ENCODE results near the gene TMEM203.

TMEM203 gene

DNA sequence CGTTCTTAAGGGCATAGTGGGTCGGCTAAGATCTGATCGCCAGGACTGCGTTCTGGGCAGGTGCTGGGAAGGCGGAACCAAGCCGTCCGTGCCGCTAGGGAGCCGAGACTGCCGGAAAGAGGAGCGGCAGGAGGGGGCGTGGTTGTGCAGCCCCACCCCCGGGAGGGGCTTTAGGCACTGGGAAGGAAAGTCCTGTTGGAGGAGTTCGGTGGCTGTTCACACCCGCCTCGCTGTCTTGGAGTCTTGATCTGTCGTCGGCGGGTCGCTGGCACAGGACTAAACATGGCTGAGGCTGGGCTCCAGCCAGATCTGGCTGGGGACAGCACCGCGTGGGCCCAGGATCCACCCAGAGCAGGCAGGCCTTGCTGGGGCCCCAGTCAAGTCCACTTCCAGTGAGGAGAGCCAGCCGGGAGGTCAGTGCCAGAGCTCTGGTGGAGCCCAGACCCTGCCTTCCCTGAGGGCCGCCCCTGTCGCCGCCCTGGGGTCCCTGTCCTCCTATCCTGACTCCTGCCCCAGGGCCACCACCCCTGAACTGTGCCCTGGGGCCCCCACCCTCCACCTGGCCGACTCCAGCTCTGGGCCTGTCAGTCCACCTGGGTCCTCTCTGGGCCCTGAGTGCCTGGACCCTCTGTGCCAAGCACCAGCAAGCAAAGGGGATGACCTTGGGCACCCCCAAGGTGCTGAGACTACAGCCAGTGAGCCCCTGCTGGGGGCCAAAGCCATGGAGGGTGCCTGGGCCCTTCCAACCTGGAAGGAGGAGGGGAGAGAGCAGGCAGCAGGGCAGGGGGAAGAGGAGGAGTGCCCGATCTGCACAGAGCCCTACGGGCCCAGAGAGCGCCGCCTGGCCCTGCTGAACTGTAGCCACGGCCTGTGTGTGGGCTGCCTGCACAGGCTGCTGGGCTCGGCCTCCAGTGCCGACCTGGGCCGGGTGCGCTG, 12.1 kb upstream of the TMEM203 start:
- DNase-seq: no peak

- DNase-seq: no peak
These were observed 10.9 kb upstream of the TMEM203 start for GRCh38 chr9:137216188-137216965.

- no peak for DNase-seq
These were observed 9.9 kb upstream of the TMEM203 start for GRCh38 chr9:137215196-137215986.

DNA sequence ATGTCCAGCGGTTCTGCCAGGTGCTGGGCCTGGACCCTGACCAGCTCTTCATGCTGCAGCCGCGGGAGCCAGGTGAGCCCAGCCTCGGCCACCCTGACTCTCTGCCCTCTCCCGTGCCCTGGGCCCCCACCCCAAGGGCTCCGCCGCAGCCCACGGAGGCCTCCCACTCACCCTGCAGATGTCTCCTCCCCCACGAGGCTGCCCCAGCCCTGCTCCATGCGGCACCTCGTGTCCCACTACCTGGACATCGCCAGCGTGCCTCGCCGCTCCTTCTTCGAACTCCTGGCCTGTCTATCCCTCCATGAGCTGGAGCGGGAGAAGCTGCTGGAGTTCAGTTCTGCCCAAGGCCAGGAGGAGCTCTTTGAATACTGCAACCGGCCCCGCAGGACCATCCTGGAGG, 9.2 kb upstream of the TMEM203 start:
- no peak for DNase-seq

DNA sequence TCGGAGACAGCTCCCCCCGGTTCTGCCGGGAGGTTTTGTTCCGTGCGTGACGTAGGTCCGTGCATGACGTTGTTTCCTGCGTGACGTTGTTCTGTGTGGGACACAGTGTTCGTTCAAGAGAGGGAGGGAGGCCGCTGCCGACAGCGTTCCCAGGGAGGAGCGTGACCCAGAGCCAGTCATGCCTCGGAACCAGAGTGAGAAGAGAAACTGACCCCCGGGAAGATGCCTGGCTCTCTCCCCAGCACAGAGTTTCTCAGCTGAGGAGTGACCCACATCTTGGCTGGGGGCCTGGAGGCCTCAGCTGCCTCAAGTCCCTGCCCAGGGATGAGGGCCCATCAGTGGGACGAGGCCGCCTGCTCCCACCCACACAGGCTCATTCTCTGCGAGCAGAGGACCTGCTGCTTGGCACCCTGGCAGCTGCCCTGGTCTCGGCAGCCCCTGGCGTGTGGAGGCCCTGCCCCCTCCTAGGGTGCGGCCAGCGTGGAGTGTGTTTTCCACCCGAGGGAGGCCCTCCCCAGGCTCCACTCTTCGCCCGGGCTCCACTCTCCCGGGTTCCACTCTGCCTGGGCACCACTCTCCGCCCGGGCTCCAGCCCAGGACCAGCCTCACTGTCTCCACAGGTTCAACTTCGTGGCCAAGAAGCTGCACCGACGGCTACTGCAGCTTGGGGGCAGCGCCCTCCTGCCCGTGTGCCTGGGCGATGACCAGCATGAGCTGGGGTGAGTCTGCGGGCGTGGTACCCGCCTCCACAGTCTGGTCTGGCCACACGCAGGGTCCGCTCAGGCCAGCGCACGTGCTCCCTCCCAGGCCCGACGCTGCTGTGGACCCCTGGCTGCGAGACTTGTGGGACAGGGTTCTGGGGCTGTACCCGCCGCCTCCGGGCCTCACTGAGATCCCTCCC, 8.0 kb upstream of the TMEM203 start:
- DNase-seq: no peak

GRCh38 chr9:137212520-137212919, 7.1 kb upstream of the TMEM203 start:
- no peak for DNase-seq

GRCh38 chr9:137211532-137211931, 6.1 kb upstream of the TMEM203 start:
- no peak for DNase-seq

- no peak for DNase-seq
These were observed 1.2 kb upstream of the TMEM203 start for GRCh38 chr9:137206602-137207001.

DNA sequence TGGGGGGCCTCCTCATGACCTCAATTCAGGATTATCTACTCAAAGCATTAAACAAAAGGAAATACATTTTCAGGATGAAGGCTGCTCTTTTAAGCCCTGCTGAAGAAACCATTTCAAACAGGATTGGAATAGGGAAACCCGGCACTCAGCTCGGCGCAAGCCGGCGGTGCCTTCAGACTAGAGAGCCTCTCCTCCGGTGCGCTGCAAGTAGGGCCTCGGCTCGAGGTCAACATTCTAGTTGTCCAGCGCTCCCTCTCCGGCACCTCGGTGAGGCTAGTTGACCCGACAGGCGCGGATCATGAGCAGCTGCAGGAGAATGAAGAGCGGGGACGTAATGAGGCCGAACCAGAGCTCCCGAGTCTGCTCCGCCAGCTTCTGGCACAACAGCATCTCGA, 720 bp downstream of the TMEM203 start:
- DNase-seq: no peak

DNA sequence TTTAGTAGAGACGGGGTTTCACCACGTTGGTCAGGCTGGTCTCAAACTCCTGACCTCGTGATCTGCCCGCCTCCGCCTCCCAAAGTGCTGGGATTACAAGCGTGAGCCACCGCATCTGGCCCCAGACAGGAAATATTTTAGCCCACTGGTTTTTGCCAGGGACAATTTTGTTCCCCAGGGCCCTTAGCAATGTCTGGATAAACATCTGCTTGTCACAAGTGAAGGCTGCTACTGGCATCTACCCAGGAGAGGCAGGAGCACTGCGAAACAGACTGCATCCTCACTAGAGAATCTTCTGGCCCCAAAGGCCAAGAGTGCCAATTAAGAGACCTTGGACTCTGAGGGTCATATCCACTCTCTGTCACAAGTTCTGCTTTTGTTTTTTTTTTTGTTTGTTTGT, 2.5 kb downstream of the TMEM203 start:
- DNase-seq: no peak

GRCh38 chr9:137201205-137201868, 4.1 kb downstream of the TMEM203 start:
- DNase-seq: no peak

GRCh38 chr9:137200311-137201204, 4.9 kb downstream of the TMEM203 start, which contains the start of gene TPRN:
Gene TPRN (minus strand): TSS chr9:137200741. CDS start chr9:137200711, 30 bp downstream.
- DNase-seq: peak; percentile 97

DNA sequence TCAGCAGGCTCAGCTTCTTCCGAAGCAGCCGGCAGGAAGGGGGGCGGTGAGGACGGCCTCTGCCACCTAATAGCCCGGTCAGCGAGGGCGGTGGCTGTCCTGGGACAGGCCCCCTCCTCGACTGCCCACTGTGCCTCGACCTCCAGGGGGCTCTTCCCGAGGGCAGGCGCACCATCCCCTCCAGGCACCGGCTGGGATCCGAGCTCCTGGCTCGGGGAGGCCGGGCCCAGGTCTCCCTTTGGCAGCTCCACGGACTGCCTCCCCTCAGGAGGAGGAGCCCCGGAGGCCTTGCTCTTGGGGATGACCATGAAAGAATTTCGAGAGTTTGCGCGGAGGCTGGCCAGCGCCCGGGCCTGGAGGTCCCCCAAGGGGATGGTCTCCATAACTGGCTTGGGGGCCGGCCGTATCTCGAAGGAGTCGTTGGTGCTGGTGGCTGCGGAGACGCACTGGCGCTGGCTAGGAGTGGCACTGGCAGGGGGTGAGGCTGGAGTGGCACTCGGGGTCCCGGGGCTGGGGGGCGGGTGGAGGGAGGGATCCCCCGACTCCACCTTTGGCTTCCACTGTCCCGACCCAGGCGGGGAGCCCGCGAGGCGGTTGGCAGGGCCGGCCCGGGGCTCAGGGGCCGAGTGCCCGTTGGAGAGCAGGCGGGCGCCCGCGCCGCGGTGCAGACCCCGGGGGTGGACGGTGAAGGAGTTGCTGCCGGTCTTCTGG, 5.9 kb downstream of the TMEM203 start:
- no peak for DNase-seq

DNA sequence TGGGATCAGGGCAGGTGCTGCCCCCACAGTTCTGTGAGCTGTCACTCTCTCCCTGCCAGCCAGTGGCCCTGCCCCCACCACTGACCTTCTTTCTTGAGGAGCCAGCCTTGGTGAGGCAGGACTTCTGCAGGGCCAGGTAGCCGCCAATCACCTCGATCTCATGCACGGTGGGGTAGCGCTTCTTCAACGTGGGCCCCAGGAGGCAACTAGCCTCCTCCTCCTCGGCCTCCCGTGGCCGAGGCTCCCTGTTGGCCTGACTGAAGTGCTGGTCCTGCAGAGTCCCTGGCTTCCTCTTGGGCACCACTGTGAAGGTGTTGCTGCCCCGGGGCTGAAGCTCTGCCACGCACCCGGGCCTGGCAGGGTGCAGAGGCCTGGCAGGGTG, 6.6 kb downstream of the TMEM203 start:
- DNase-seq: no peak

DNA sequence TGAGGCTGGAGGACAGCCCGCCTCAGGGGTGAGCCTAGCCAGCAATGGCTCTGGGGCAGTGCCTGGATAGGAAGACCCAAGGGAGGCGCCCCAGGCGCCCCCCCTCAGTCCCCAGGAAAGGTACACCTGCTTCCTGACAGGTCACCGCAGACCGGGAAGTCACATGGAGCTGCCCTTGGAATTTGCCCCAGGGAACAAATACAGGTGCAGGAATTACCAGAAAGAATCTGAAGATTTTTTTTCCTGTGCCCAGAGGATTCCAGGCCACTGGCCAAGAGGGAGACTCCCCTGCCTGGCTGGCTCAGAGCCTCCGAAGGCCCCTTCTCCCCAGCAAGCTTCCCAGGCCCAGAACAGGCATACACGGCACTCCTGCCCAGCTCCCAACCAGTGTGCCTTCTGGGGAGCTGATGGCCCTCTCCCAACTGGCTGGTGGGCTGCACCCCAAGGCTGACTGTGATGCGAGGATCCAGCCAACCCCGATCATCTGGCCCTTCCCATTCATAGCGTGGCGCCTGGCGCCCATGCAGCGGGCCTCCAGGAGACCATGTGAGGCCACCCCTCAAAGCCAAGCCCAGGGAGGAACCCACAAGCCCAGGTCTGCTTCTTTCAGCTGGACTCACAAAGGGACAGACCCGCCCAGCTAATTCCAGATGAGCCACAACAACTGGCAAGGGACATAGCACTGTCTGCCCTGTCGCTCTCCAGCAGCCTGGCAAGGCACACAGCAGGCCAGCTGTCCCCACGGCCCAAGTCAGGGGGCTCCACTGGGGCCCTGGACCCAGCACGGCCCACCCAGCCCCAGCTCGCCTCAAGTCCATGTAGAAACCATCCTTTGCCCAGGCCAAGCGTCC, 7.2 kb downstream of the TMEM203 start:
- no peak for DNase-seq

DNA sequence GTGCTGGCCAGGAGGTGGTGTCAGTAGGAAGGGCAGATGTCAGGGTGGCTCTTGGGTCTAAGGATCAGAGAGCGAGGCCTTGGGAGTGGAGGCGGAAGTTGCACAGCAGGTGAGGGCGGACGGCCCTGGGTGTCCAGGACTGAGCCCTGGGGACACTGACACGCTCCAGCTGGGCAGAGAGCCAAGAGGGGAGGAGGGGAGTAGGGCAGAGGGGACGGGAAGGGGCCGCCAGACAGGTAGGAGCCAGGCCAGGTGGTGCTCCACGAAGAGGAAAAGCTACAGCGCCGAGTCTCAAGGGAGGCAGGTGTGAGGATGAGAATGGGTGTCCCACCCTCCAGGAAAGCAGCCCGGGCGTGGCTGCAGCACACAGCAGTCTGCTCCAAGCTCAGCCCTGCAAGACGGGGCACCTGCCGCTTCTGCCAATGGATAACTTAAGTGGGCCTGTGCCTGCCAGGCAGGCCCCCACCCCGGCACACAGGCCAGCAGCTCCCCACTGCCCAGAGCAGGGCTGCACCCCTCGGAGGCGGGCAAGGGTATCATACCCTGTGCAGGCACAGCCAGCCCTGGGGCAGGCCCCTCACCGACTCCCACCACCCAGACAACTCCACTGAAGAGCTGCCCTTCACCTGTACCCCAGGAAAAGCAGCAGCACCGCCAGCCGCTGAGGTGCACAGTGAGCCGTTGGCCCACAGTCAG, 9.8 kb downstream of the TMEM203 start:
- DNase-seq: no peak

GRCh38 chr9:137194909-137195308, 10.5 kb downstream of the TMEM203 start:
- no peak for DNase-seq

- DNase-seq: no peak
These were observed 11.1 kb downstream of the TMEM203 start for GRCh38 chr9:137194388-137194787.
